GM21723 (cell line): ENCODE results near the gene VIM.

Source experiments
- ATAC-seq: cut with Tn5 transposase; IDR thresholded peaks from one replicate; pipeline ENCODE4 v1.9.1; 2021; ENCODE audit warnings: mild to moderate bottlenecking, moderate library complexity; ENCODE audit not compliant: unreplicated experiment

Gene VIM

GRCh38 chr10:17209302-17209701 is 18.7 kb upstream of the VIM start:
- no peak for ATAC-seq

- no peak for ATAC-seq
Measured at GRCh38 chr10:17209881-17210280, 18.2 kb upstream of the VIM start.

- ATAC-seq: no peak
Measured at GRCh38 chr10:17210361-17210760, 17.7 kb upstream of the VIM start.

GRCh38 chr10:17212802-17213221 is 15.2 kb upstream of the VIM start:
- ATAC-seq: no peak

- no peak for ATAC-seq
Measured at GRCh38 chr10:17213646-17214349, 14.2 kb upstream of the VIM start.

- ATAC-seq: no peak
Measured at GRCh38 chr10:17214526-17214925, 13.5 kb upstream of the VIM start.

GRCh38 chr10:17214971-17215781 is 12.9 kb upstream of the VIM start:
- no peak for ATAC-seq

GRCh38 chr10:17215782-17216122 is 12.3 kb upstream of the VIM start:
- ATAC-seq: no peak

GRCh38 chr10:17216217-17216900 is 11.7 kb upstream of the VIM start:
- peak; percentile 100 for ATAC-seq

GRCh38 chr10:17216901-17217395 is 11.1 kb upstream of the VIM start:
- no peak for ATAC-seq

GRCh38 chr10:17217631-17218232 is 10.3 kb upstream of the VIM start:
- ATAC-seq: no peak

GRCh38 chr10:17219024-17219423 is 9.0 kb upstream of the VIM start:
- no peak for ATAC-seq

- no peak for ATAC-seq
Measured at GRCh38 chr10:17220652-17221100, 7.4 kb upstream of the VIM start.

GRCh38 chr10:17222329-17222728 is 5.7 kb upstream of the VIM start:
- ATAC-seq: no peak

GRCh38 chr10:17225808-17226207 is 2.2 kb upstream of the VIM start:
- no peak for ATAC-seq

GRCh38 chr10:17226891-17227303 is 1.1 kb upstream of the VIM start:
- ATAC-seq: no peak

- ATAC-seq: peak; percentile 29
Measured at GRCh38 chr10:17227367-17228090, 512 bp upstream of the VIM start.

GRCh38 chr10:17229016-17229716 is 1.1 kb downstream of the VIM start:
- peak; percentile 15 for ATAC-seq

GRCh38 chr10:17229717-17229966 is 1.6 kb downstream of the VIM start:
- no peak for ATAC-seq
